Right ventricle myocardium superior (tissue), 1 donor: ENCODE measurements around the gene TRA2A. TPM values are rescaled to one million over a fixed set of nuclear protein-coding genes. Genes with fewer than 3 reads are reported as not detected.
"Not testable (repeated sequence)": the region's sequence is repeated elsewhere in the genome, so short reads cannot be mapped to it uniquely, and the experiment has no call there.

ENCODE experiments used
- ATAC-seq: fragments of 200-7000 bp; cut with Tn5 transposase; one replicate; pipeline ENCODE4 v1.9.1; 2020; ENCODE audit warnings: mild to moderate bottlenecking; ENCODE audit not compliant: poor library complexity
- DNase-seq: peaks from one replicate; pipeline ENCODE4 v3.0.0-alpha.2; 2020
- intact Hi-C: fragments of 100-400 bp; cut with DNase I; formaldehyde crosslinking; loops from one replicate; pipeline ENCODE4 v1.11.2; 2022
- total RNA-seq: library from RNA; stranded (reverse); fragmentation: NEBNext Ultra II Directional; extraction: Animal tissue kit (Norgen Biotek cat#: 25700); gene quantifications from one replicate; pipeline ENCODE4 v1.2.1, GENCODE V29; 2021
- donor health status: DM: no; HTN: yes; CAD: no; lungs with severe emphysema.

TRA2A gene
- total RNA-seq, 1 donor from 2014 or later = 25.0 TPM

DNA sequence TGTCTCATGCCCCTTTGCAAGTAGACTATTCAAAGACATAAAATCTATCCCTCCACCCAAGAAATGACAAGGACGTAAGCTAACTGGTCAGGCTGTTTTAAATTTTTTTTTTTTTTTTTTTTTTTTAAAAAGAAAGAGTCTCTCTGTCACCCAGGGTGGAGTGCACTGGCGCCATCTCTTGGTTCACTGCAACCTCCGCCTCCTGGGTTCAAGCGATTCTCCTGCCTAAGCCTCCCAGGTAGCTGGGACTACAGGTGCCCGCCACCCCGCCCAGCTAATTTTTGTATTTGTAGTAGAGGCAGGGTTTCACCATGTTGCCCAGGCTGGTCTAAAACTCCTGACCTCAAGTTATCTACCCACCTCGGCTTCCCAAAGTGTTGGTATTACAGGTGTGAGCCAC is 11.2 kb downstream of the TRA2A start:
- intact Hi-C loops = no loop called here

GRCh38 chr7:23514755-23515154 is 17.0 kb downstream of the TRA2A start:
- intact Hi-C loops = no loop called here
- DNase-seq (no peak), ATAC-seq (no peak)

More for the DNA sequence above, 11.2 kb downstream of the TRA2A start:
- DNase-seq (no peak), ATAC-seq (no peak)

- ATAC-seq, intact Hi-C loops, DNase-seq: not testable (repeated sequence)
Observed at GRCh38 chr7:23513746-23514145, 18.0 kb downstream of the TRA2A start.

- intact Hi-C loops = no loop called here
- no peak for DNase-seq
- no peak for ATAC-seq
Observed at GRCh38 chr7:23494009-23494408, 37.8 kb downstream of the TRA2A start.

- no peak for DNase-seq
- peak; percentile 12 for ATAC-seq
- intact Hi-C loops = no loop called here
Observed at GRCh38 chr7:23491502-23491901, 40.3 kb downstream of the TRA2A start.

- DNase-seq (peak; percentile 70), ATAC-seq (peak; percentile 93)
- intact Hi-C loops = no loop called here
Observed at GRCh38 chr7:23490357-23491135, 41.2 kb downstream of the TRA2A start.

- ATAC-seq, DNase-seq, intact Hi-C loops: not testable (repeated sequence)
Observed at GRCh38 chr7:23488714-23489113, 43.1 kb downstream of the TRA2A start.

DNA sequence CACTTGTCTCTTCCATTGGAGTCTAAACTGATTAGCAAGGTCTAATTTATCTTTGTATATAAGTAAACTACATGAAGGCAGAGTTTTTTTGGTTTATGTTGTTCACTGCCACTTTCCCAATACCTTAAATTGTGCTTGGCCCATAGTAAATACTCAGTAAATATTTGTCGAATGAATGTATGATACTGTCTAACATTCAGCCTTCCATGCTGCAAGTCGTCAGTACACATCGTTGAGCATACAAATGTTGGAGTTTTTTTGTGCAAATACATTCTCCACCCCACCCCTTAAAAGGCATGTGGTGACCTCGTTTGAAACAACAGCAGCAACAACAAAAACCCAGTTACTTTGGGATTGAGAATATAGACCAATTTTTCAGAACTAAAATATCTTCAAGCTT is 44.1 kb downstream of the TRA2A start:
- intact Hi-C loops = no loop called here
- no peak for DNase-seq
- no peak for ATAC-seq

DNA sequence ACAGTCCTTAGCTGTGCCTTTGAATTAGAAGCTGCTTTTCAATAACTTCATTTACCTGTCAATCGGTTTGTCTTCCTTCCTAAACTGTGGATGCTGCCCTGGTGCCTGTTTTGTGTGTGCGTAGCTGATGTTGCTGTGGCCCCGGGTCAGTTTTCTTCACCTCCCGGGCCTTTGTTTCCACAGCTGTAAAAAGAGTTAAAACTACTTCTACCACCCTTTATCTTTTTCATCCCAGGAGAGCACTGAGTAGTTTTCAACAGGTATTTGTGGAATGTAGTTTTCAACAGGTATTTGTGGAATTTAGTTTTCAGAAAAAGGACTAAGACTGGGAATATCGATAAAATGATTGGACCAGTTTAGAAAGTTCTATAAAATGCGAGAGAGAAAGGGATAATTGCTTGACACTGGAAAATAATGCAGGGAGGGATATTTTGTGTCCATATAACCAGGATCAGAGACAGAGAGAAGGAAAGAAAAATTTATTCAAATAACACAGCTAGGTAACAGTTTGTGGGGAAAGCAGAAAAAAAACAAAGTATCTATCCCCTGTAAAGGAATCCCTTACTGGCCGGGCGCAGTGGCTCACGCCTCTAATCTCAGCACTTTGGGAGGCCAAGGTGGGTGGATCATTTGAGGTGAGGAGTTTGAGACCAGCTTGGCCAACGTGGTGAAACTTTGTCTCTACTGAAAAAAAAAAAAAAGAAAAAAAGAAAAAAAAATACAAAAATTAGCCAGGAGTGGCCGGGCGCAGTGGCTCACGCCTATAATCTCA is 45.6 kb downstream of the TRA2A start:
- ATAC-seq = no peak
- intact Hi-C loops = no loop called here
- DNase-seq = no peak

DNA sequence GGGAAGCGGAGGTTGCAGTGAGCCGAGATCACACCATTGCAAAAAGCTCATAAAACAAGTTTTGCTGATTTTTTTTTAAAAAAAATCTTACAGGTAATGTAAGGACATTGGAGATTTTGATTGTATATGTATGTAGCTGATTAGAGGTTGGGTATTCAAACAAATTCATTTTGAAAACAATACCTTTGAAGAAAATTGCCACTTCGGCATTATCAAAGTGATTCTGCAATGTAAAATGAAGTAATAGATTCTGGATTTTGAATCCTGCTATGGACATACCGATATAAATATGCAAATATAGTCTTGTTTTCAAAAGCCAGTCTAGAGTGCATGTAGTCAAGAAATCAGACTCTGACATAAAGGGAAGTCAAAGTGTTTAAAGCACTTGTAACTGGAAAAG is 49.1 kb downstream of the TRA2A start:
- ATAC-seq (no peak), DNase-seq (no peak)
- intact Hi-C loops = no loop called here

DNA sequence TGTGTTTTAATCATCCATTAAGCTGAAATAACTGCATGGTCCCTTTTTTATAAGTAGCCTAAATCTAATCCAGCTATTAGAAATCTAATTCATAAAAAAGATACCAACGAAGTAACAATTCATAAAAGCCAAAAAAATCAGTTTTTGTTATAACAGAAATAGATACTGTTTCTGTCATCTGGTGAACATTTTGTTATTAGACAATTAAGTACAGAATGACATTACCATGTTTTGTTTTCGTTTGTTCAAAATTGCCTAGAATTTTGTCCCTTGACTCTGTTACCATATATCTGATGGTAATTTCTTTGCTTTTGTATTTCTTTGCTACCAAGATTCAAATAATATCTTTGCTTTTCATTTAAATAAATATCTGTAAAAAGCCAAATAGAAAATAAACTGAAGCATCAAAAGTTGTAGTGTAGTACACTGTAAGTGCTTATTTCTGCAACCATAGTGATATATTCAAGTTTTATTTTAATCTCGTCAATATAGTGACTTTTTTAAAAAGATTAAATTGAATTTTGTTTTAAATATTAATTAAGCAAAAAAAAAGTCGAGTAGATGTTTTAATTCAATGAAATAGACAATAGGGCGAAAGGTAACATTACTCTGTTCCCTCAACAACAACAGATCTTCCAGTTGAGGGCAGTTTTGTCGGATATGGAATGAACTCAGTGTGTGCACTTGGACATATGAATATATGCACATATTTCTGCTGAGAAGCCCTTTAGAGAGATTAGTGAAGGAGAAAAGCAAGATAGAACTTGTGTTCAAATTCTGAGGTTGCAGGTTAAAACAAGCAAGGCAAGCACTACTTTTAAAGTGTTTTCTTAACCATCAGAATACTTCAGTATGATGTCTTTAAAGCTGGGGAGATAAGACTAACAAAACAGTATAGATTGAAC is 53.6 kb downstream of the TRA2A start:
- ATAC-seq = no peak
- DNase-seq = no peak
- intact Hi-C loops = no loop called here

- DNase-seq (no peak), ATAC-seq (no peak)
- intact Hi-C loops = no loop called here
Observed at GRCh38 chr7:23477157-23477499, 54.7 kb downstream of the TRA2A start.

GRCh38 chr7:23476286-23477156 is 55.3 kb downstream of the TRA2A start:
- intact Hi-C loops = no loop called here
- no peak for ATAC-seq

DNA sequence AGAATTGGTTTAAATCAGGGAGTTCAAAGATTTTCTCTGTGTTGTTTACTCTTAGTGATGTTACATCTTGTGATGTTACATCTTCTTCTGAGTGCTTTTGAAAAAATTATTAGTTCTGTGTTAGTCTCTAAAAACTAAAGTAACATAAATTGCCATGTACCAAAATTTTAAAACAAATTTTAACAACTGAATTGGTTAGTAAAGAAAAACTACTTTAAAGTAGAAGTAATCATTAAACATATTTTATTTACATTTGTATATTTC is 56.3 kb downstream of the TRA2A start:
- intact Hi-C loops = no loop called here
- ATAC-seq (no peak), DNase-seq (no peak)

More at GRCh38 chr7:23476286-23477156, 55.3 kb downstream of the TRA2A start:
- no peak for DNase-seq

GRCh38 chr7:23474829-23475575 is 56.8 kb downstream of the TRA2A start:
- intact Hi-C loops = no loop called here
- ATAC-seq (no peak), DNase-seq (no peak)

GRCh38 chr7:23474094-23474828 is 57.5 kb downstream of the TRA2A start:
- intact Hi-C loops = no loop called here
- peak; percentile 89 for ATAC-seq
- DNase-seq = peak; percentile 85

GRCh38 chr7:23473844-23474093 is 58.0 kb downstream of the TRA2A start:
- no peak for DNase-seq
- no peak for ATAC-seq
- intact Hi-C loops = no loop called here
